GM13977 (cell line): ENCODE results near the gene WDR76.
A peak's percentile ranks its signal among the peaks of the same experiment; 100 is the strongest.

Experiments
- DNase-seq: peaks from one replicate; pipeline ENCODE4 v3.0.0; 2012; ENCODE audit warnings: low spot score
- in situ Hi-C: fragments of 300-500 bp; cut with MboI; formaldehyde crosslinking; loops from one replicate; pipeline ENCODE4 v1.12.0; 2022; ENCODE audit warnings: low sequenced_read_pairs, low pct_unique_long_range_greater_than_20kb, mixed read lengths, inconsistent platforms; ENCODE audit not compliant: unreplicated experiment
- TF ChIP-seq, protein P1 (sequence below): IDR thresholded peaks from 2 replicates; pipeline ENCODE4 v1.5.1; 2012; ENCODE audit warnings: mild to moderate bottlenecking, control low read depth; ENCODE audit not compliant: insufficient read depth; ENCODE audit errors: extremely low read depth, missing control alignments

WDR76 gene

DNA sequence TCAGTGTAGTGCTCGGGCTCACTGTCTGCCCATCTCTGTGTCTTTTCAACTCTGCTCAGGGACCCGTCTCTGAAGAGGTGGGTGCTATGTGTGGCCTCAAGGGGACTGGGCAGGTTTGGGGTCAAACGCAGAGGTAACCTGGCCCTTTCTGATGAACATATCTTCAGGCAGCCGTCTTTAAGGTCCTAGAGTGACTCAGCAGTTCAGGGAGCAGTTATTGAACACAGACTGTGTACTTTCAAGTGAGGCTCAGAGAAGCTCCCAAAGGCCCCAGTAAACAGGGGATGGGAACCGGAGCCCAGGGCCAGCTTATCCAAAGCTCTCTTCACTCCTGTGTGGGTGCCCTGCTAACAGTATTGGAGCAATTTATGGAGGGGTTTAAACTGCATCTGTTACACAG is 73.1 kb downstream of the WDR76 start:
- TF ChIP-seq, protein P1, sequence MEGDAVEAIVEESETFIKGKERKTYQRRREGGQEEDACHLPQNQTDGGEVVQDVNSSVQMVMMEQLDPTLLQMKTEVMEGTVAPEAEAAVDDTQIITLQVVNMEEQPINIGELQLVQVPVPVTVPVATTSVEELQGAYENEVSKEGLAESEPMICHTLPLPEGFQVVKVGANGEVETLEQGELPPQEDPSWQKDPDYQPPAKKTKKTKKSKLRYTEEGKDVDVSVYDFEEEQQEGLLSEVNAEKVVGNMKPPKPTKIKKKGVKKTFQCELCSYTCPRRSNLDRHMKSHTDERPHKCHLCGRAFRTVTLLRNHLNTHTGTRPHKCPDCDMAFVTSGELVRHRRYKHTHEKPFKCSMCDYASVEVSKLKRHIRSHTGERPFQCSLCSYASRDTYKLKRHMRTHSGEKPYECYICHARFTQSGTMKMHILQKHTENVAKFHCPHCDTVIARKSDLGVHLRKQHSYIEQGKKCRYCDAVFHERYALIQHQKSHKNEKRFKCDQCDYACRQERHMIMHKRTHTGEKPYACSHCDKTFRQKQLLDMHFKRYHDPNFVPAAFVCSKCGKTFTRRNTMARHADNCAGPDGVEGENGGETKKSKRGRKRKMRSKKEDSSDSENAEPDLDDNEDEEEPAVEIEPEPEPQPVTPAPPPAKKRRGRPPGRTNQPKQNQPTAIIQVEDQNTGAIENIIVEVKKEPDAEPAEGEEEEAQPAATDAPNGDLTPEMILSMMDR: no peak
- DNase-seq: no peak
- in situ Hi-C loops: loop anchor here (10.0 kb wide), 2 partner anchors 155 to 325 kb away; no protein-coding TSS in a partner anchor

DNA sequence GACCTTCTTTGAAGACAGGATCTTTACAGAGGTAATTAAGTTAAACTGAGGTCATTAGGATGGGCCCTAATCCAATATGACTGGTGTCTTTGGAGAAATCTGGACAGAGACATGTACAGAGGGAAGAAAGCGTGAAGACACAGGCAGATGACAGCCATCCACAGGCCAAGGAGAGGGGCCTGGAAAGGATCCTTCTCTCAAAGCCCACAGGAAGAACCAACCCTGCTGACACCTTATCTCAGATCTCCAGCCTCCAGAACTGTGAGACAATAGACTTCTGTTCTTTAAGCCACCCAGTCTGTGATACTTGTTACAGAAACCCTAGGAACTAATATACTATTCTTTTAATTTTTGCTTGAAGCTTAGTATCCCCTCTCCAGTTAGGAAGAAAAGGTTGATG is 74.2 kb downstream of the WDR76 start:
- TF ChIP-seq, protein P1: no peak
- DNase-seq: no peak
- in situ Hi-C loops: loop anchor here (10.0 kb wide), 2 partner anchors 154 to 324 kb away; no protein-coding TSS in a partner anchor

DNA sequence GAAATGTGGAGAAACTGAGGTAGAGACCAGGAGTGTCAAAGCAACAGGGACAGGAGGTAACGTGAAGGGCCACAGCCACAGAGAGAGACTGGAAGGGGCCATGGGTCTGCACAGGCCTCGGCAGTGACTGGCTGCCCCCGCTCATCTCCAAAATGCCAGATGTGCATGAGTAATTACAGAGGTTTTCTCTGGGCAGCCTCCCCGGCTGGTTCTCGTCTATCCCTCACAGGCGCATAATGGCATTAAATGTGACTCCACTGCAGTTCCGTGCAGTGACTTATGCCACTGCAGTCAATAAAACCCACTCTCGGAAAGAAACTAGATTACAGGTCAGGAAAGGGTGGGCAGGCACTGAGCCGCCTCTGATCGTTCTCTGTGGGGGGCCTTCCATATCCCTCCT is 74.7 kb downstream of the WDR76 start:
- in situ Hi-C loops: loop anchor here (10.0 kb wide), 2 partner anchors 153 to 323 kb away; no protein-coding TSS in a partner anchor
- TF ChIP-seq, protein P1: no peak
- DNase-seq: no peak

DNA sequence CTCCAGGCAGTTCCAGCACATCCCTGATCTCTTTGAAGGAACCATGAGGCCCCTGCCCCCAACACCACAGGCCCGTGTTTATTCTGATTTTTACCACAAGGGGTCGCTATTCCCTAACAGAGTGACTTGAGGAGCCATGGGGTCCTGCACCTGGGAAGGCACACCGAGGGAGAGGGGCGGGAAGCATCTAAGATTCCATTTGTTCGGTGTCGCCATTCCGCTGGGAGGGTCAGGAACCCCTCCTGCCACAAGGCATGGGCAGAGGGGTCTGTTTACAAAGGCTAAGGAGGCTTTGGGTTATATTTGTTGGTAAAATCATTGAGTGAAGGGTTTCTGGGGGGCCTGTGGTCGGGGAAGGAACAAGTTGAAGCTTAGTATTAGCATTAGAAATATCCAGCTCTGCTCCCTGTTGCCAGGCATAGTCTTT is 77.1 kb downstream of the WDR76 start:
- DNase-seq: peak; percentile 75
- TF ChIP-seq, protein P1: peak; percentile 80
- in situ Hi-C loops: loop anchor here (10.0 kb wide), 2 partner anchors 151 to 321 kb away; no protein-coding TSS in a partner anchor

DNA sequence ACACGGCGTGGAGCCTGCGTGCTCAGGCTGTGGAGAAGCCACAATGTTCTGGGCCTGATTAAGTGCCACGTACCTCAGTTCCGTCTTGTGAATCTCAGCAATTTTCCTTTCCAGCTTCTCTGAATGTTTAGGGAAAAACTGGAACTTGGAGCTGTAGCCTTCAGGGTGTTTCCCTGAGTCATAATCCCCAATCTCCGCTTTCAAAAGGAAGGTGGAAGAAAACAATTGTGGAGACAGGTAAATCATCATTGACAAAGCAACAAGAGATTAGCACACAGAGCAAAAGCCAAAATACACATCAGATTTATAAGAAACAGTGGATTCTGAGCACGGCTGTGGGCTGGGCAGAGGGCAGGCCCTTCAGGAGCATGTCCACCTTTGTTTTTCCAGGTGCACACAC is 79.0 kb downstream of the WDR76 start:
- TF ChIP-seq, protein P1: no peak
- in situ Hi-C loops: loop anchor here (10.0 kb wide), 2 partner anchors 149 to 319 kb away; no protein-coding TSS in a partner anchor
- no peak for DNase-seq

DNA sequence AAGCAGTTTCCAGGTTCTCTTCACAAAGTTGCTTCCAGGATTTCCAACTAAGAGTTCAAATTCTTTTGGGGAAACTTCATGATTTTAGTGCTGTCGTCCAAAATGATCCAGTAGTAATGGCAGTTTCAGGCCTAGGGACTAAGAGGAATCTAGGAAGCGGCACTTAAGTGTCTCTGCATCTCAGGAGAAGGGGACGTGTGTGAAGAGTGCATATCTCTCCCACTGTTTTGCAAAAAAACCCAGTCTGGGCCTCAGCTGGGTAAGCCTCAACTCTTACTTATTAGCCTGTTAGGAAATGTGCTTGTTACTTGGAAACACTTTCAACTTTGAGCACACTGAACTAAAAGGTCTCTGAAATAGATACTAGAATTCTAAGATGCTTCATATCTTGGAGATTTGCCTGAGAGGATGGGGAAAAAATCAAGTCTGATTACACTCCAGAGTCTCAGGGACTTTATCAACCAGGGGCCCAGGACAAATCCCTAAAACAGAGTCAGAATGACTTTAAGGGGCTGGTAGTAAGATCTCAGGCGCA is 81.8 kb downstream of the WDR76 start:
- no peak for DNase-seq
- TF ChIP-seq, protein P1: no peak
- in situ Hi-C loops: loop anchor here (10.0 kb wide), 2 partner anchors 146 to 316 kb away; no protein-coding TSS in a partner anchor
